ENCODE results near the gene CELF4. TPM values are rescaled to one million over a fixed set of nuclear protein-coding genes. Genes with fewer than 3 reads are reported as not detected.

CELF4 gene
- polyA plus RNA-seq, 1 donor (not counting 4 experiments of a cell fraction or from before 2014, with no cell fraction given) = not detected

DNA sequence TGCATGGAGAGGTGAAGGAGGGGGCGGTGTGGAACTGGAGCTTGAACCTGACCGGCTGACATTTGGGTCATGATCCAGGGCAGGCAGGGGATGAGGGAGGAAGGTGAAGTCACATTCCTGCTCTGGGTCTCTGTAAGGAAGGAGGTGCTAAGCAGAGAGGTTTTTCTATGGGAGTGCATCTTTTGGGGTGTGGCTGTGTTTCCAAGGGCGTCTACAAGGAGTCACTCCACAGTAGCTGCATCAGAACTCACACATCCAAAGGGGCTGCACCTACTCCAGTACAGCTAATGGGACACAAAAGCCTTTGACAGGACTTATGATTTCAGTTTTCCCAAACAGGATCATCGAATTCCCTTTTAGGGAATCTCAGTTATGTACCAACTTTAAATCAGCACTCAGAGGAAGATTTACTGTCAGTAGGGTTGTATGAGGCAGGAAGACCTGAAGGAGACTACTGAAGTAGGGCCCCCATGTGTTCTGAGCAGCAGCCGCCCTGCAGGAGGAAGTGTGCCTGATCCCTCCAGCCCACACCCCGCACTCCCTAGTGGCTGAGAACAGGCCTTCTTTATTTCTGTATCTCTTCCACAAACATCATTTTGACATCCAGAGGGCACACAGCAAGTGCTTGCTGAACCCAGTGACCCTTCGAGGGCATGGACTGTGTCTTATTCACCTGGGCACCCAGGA, 137.2 kb downstream of the CELF4 start:
- FAIRE-seq (no peak), DNase-seq (ENCODE audit: low read depth, low spot score) (no peak)
- H3K27ac ChIP-seq (ENCODE audit: control insufficient read depth, insufficient read depth, low read length) = no peak overlapping the region
- H3K36me3 ChIP-seq (ENCODE audit: control insufficient read depth in 2 of 2, extremely low read depth in 1 of 2, insufficient read depth in 2 of 2, low read length in 2 of 2) = no peaks in the 10 kb centered on the region
- no peak overlapping the region for H3K9ac ChIP-seq (ENCODE audit: control insufficient read depth, extremely low read depth, insufficient read depth, low read length)
- H3K4me1 ChIP-seq (ENCODE audit: control insufficient read depth, extremely low read depth, insufficient read depth, low read length) = no peaks in the 10 kb centered on the region
- no peaks in the 10 kb centered on the region for H4K20me1 ChIP-seq (ENCODE audit: control insufficient read depth, extremely low read depth, insufficient read depth, low read length)
- no peak for TF ChIP-seq CTCF (optimal IDR thresholded peaks at IDR 0.05 in 1 of 3, IDR thresholded peaks at IDR 0.05 in 1 of 3, conservative IDR thresholded peaks at IDR 0.05 in 1 of 3; ENCODE audit: extremely low read depth in 1 of 3, insufficient read depth in 2 of 3, low read length in 3 of 3)
- no peak for TF ChIP-seq EZH2 (IDR thresholded peaks at IDR 0.05; ENCODE audit: low read length)
- H3K4me3 ChIP-seq (ENCODE audit: control insufficient read depth in 2 of 3, extremely low read depth in 1 of 3, insufficient read depth in 2 of 3, low read depth in 1 of 3, low read length in 3 of 3) = no peak overlapping the region
- no peaks in the 10 kb centered on the region for H3K9me3 ChIP-seq (ENCODE audit: control insufficient read depth, low read depth, low read length)
- H3K9me1 ChIP-seq (ENCODE audit: control insufficient read depth, extremely low read depth, insufficient read depth, low read length) = no peaks in the 10 kb centered on the region
- no peaks in the 10 kb centered on the region for H3K27me3 ChIP-seq (ENCODE audit: control insufficient read depth, extremely low read depth, insufficient read depth, low read length)
- H3K79me2 ChIP-seq (ENCODE audit: control insufficient read depth, insufficient read depth, low read length) = no peaks in the 10 kb centered on the region
- no peak overlapping the region for H3K4me2 ChIP-seq (ENCODE audit: control insufficient read depth, extremely low read depth, insufficient read depth, low read depth, low read length)
- no peak overlapping the region for H2AFZ ChIP-seq (ENCODE audit: control insufficient read depth, low read length)
- dilution Hi-C loops (cut with MboI; ENCODE audit: extremely low pct_ligation_motif_present, low sequenced_read_pairs) = no loop called here

DNA sequence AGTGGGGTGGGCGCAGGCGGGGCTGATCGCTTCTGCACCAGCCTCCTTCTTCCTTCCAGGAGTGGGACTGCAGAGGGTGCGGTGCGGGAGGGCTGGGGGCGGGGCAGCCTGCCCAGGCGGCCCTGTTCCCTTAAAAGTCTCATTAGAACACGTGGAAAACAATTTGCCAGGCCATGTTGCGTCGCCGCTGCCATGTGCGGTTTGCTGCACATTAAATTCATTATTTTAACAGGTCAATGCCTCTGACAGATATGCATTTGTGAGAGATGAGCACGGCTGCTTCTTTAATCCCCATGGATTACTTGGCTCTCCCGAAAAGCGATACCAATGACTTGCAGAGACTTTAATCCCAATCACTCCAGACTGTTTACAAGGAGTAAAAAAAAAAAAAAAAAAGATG, 139.0 kb downstream of the CELF4 start:
- Histone ChIP-seq H3K9me1 (ENCODE audit: control insufficient read depth, extremely low read depth, insufficient read depth, low read length) (no peaks in the 10 kb centered on the region), H2AFZ (ENCODE audit: control insufficient read depth, low read length) (no peak overlapping the region), H3K9me3 (ENCODE audit: control insufficient read depth, low read depth, low read length) (no peaks in the 10 kb centered on the region), H3K9ac (ENCODE audit: control insufficient read depth, extremely low read depth, insufficient read depth, low read length) (no peak overlapping the region), H3K4me3 (ENCODE audit: control insufficient read depth in 2 of 3, extremely low read depth in 1 of 3, insufficient read depth in 2 of 3, low read depth in 1 of 3, low read length in 3 of 3) (no peak overlapping the region), H3K27me3 (ENCODE audit: control insufficient read depth, extremely low read depth, insufficient read depth, low read length) (no peaks in the 10 kb centered on the region), H3K4me1 (ENCODE audit: control insufficient read depth, extremely low read depth, insufficient read depth, low read length) (no peaks in the 10 kb centered on the region), H3K36me3 (ENCODE audit: control insufficient read depth in 2 of 2, extremely low read depth in 1 of 2, insufficient read depth in 2 of 2, low read length in 2 of 2) (no peaks in the 10 kb centered on the region), H3K4me2 (ENCODE audit: control insufficient read depth, extremely low read depth, insufficient read depth, low read depth, low read length) (no peak overlapping the region), H4K20me1 (ENCODE audit: control insufficient read depth, extremely low read depth, insufficient read depth, low read length) (no peaks in the 10 kb centered on the region), H3K79me2 (ENCODE audit: control insufficient read depth, insufficient read depth, low read length) (no peaks in the 10 kb centered on the region), H3K27ac (ENCODE audit: control insufficient read depth, insufficient read depth, low read length) (no peak overlapping the region)
- no peak for FAIRE-seq
- dilution Hi-C loops (cut with MboI; ENCODE audit: extremely low pct_ligation_motif_present, low sequenced_read_pairs) = no loop called here
- no peak for TF ChIP-seq CTCF (optimal IDR thresholded peaks at IDR 0.05 in 1 of 3, IDR thresholded peaks at IDR 0.05 in 1 of 3, conservative IDR thresholded peaks at IDR 0.05 in 1 of 3; ENCODE audit: extremely low read depth in 1 of 3, insufficient read depth in 2 of 3, low read length in 3 of 3)
- no peak for TF ChIP-seq EZH2 (IDR thresholded peaks at IDR 0.05; ENCODE audit: low read length)
- DNase-seq (ENCODE audit: low read depth, low spot score) = no peak

All from keratinocyte (primary cell).